NCI-H2107 (cell line): ENCODE measurements around the gene MAN1C1.
"Not testable (repeated sequence)": the region's sequence is repeated elsewhere in the genome, so short reads cannot be mapped to it uniquely, and the experiment has no call there.

Experiments
- DNase-seq: peaks from one replicate; lab custom pipeline; 2025; lab: John Stamatoyannopoulos, UW

MAN1C1 gene

DNA sequence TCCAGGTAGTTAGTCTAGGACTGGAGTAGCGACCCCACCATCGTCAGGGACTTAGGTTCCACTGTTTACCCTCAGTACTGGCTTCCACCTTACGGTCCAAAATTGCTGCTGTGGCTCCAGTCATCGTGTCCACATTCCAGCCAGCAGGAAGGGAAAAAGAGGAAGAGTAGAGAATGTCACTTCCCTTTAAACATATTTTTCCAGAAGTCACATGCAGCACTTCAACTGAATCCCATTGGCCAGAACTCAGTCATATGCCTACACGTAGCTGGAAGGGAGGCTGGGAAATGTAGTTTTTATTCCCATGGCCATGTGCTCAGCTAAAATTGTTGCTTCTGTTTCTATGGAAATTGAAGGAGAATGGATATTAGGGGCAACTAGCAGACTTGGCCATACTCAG lies 99.3 kb downstream of the MAN1C1 start:
- no peak for DNase-seq

DNA sequence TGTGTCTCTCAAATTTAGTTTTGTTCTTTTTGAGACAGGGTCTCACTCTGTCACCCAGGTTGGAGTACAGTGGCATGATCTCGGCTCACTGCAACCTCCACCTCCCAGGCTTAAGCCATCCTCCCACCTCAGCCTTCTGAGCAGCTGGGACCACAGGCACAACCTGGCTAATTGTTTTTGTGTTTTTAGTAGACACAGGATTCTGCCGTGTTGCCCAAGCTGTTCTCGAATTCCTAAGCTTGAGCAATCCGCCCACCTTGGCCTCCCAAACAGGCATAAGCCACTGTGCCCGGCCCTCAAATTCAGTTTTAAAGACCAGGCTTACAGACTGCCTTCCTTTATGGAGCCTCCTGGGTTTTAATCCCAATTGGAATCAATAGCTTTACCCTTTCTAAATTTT lies 99.7 kb downstream of the MAN1C1 start:
- no peak for DNase-seq

GRCh38 chr1:25718732-25719131 lies 102.1 kb downstream of the MAN1C1 start:
- no peak for DNase-seq

GRCh38 chr1:25720624-25721023 lies 104.0 kb downstream of the MAN1C1 start:
- DNase-seq = no peak

GRCh38 chr1:25723250-25723880 lies 106.8 kb downstream of the MAN1C1 start:
- no peak for DNase-seq

DNA sequence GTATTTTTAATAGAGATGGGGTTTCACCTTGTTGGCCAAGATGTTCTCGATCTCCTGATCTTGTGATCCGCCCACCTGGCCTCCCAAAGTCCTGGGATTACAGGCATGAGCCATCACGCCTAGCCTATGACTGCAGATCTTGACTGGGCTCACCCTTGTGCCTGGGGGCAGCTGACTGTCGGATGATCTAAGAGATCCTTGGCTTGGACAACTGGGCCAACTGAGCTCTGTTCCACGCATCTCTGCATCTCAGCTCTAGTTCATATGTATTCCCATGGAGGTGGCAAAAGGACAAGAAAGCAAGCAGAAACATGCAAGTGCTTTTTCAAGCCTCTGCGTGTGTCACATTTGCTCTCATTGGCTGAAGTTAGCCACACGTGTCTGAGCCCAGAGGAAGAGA lies 107.6 kb downstream of the MAN1C1 start:
- no peak for DNase-seq

DNA sequence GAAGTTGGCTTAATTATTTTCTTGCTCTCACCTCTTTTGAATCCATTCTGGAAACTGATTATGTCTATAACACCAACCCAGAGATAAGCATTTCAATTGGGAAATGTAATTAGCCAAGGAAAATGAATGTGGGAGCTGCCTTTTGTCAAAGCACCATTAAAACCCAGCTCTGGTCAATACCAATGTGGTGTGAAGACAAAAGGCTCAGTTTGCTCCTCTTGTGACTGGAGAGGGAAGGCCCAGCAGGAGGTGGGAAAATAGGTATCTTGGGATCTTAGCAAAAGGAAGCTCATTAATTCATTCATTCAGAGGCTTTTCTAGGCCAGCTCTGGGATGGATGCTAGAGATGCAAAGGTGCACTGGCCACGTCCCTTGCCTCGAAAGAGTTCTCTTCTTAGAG lies 108.4 kb downstream of the MAN1C1 start:
- DNase-seq = no peak

DNA sequence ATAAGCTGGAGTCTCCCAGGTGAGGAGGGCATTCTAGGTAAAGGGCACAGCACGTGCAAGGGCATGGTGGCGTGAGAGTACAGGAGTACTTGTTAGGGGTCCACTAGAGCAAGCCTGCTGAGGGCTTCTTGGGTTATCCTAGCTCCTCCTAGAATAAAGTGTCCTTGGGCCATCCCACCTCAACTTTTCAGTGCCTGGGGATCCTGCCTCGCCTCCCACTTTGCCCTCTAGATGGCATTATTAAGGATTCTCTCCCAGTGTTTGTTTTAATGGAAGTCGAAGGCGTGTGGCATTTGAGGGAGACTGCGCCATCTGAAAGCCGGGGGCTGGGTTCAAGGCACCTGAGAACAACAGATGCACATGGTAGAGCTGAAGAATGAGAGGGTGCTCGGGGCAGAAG lies 108.9 kb downstream of the MAN1C1 start:
- DNase-seq = no peak

GRCh38 chr1:25727088-25727487 lies 110.5 kb downstream of the MAN1C1 start:
- DNase-seq = no peak

- no peak for DNase-seq
These were observed 111.2 kb downstream of the MAN1C1 start for GRCh38 chr1:25727635-25728286.

DNA sequence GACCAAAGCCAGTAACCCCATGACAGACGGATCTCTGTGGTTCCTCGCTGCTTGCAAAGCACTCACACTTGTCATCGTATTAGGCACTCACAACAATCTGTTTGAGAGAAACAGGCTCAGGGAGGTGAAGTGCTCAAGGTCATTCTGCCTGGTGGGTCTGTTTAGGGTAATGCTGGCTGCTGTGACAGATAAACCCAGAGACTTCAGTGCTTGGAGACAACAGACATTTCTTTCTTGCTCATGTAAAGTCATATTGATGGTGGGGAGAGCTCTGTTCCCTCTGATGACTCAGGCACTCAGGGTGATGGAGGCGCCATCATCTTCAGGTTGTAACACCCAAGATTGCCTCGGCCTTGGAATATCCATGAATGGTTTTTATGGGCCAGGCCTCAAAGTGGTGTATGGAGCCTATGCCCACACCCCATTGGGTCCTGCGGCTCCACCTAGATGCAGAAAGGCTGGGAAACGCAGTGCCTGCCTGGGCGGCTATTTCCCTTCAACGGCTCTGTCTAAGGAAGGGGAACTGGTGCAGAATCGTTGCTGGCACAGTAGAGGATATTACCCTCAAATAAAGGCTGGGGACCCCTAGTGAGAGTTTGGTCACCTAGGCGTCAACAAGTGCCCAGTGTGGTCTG lies 111.8 kb downstream of the MAN1C1 start:
- DNase-seq = no peak

- DNase-seq = no peak
These were observed 112.5 kb downstream of the MAN1C1 start for GRCh38 chr1:25729045-25729444.

- no peak for DNase-seq
These were observed 113.4 kb downstream of the MAN1C1 start for GRCh38 chr1:25729790-25730644.

DNA sequence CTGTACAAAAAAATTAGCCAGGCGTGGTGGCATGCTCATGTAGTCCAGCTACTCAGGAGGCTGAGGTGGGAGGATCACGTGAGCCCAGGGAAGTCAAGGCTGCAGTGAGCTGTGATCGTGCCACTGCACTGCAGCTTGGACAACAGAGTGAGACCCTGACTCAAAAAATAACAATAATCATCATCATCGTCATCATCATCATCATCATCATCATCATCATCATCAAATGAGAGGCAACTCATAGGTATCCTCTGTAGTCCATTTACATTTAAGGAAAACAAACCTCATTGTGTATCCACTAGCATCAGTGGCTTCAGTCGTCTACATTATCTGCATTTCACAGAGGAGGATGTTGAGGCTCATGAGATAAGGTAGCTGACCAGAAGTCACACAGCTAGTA lies 114.6 kb downstream of the MAN1C1 start:
- no peak for DNase-seq

DNA sequence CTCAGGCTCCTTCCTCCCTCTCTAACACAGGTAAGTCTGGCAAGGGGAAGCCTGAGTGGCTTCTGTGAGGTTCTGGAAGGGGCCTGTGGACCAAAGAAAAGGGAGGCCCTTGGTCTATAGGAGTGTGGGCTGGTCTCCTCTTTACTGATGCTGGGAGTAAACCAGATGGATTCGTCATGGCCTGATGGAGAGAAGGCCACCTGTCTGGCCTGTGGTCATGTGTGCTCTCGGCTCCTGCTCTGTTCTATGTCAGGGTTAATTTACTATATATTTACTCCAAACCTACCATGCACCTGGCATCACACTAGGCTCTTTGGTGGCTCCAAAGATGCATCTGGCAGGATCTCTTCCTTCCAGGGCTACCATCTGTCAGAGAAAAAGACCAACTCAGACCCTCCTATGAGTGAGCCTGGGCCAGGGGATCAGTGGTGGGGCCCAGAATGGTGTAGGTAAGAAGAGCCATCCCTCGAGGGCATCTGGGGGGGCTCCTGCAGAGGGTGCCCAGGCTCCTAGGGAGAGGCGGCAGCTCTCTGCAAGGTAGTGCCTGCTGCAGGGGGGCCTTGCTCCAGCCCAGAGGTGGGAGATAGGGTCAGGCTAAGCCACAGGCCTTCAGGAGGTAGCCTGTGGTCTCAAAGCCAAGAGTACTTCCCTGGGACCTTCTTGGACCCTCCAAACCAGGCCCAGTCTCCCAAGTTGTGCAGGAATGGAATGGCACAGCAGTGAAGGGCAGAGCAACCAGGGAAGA lies 115.2 kb downstream of the MAN1C1 start:
- DNase-seq = no peak

GRCh38 chr1:25732821-25733220 lies 116.2 kb downstream of the MAN1C1 start:
- no peak for DNase-seq

DNA sequence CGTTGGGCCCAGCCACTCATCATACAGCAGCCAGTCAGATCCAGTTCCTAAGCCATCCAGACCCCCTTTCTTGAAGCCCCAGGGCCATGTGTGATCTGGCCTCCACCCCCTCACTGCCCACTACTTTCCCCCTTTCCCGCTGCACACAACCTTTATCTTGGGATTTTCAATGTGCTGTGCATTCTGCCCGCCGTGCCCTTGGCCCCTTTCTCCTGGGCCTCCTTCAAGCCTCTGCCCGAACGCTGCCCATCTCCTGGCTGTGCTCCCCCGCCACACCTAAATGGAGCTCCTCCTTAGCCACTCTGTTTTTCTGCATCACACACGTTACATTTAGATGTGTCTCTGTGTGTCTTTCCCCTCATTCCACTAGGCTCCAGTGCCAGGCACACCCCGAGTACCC lies 116.7 kb downstream of the MAN1C1 start:
- no peak for DNase-seq

- not testable (repeated sequence) for DNase-seq
These were observed 118.4 kb downstream of the MAN1C1 start for GRCh38 chr1:25734991-25735390.

DNA sequence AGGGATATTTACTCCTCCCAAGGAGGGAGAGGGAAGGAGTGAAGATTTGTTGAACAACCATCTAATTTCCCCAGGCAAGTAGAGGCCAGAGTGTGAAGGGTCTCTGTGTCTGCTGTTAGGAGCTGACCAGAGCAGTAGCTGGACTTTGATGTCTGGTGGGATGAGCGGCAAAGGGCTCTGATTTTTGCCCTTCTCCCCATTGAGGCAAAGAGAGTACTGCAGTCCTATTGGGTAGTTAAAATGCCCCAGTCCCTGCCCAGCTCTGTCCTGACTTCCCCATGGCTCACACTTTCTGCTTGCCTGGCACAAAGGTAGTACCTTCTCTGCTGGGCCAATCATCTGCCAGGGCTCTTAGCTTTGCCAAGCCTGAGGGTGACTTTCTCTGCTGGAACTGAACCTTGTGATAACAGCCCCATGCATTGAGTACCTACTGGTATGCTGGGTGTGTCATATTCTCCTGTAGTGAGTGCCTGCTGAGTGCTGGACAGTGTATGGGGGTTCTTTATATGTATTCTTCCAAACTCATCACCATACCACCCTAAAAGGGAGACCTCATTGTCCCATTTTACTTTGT lies 119.5 kb downstream of the MAN1C1 start:
- DNase-seq = no peak

- DNase-seq = no peak
These were observed 120.5 kb downstream of the MAN1C1 start for GRCh38 chr1:25737130-25737529.

DNA sequence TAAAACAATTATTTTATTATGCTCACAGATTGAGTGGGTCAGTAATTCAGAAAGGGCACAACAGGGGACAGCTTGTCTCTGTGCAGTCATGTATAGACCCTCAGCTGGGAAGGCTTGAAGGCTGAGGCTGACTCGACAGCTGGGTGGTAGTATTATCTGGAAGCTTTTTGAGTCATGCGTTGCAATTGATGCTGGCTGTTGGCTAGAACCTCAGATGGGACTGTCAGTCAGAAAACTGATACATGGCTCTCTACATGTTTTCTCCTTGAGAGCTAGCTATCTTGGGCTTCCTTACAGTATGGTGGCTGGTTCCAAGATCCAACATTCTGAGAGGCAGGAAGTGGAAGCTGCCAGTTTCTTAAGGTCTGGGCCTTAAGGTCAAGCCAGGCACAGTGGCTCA lies 121.9 kb downstream of the MAN1C1 start:
- DNase-seq = no peak

GRCh38 chr1:25739341-25739740 lies 122.8 kb downstream of the MAN1C1 start:
- DNase-seq = no peak
